SU-DHL-6 (cell line): Measurements from ENCODE around the gene HECW1.

Experiments
- H2AFZ ChIP-seq: fragments of 200-600 bp; sonication (generic); 2 replicates; pipeline ENCODE4 v1.6.1; 2014; ENCODE audit warnings: low read depth, mild to moderate bottlenecking, moderate library complexity, mixed read lengths, antibody characterized with exemption, low read length; ENCODE audit not compliant: severe bottlenecking
- H3F3A ChIP-seq: fragments of 200-600 bp; shearing (Covaris generic); 2 replicates; pipeline ENCODE4 v1.6.0; 2016; ENCODE audit warnings: antibody characterized with exemption, mild to moderate bottlenecking; ENCODE audit not compliant: insufficient read depth
- H3K27ac ChIP-seq: fragments of 200-600 bp; sonication (generic); 2 replicates; pipeline ENCODE4 v1.5.1; 2016; ENCODE audit warnings: low read depth, mild to moderate bottlenecking, low read length, moderate library complexity, mixed read lengths
- H3K27me3 ChIP-seq: fragments of 200-600 bp; sonication (generic), shearing (Covaris generic); 2 replicates; pipeline ENCODE4 v1.6.0; 2014; ENCODE audit warnings: mild to moderate bottlenecking, low read length
- H3K36me3 ChIP-seq: fragments of 200-600 bp; sonication (generic); 2 replicates; pipeline ENCODE4 v1.6.1; 2014; ENCODE audit warnings: mild to moderate bottlenecking, low read length, mixed read lengths
- H3K4me2 ChIP-seq: fragments of 300-600, 200-600 bp; shearing (Covaris generic), sonication (generic); 2 replicates; pipeline ENCODE4 v1.6.0; 2014; ENCODE audit warnings: low read length, low read depth, mild to moderate bottlenecking; ENCODE audit not compliant: poor library complexity, severe bottlenecking
- H3K4me3 ChIP-seq: fragments of 200-600 bp; sonication (generic); 2 replicates; pipeline ENCODE4 v1.5.1; 2014; ENCODE audit warnings: antibody characterized with exemption, low read length, mild to moderate bottlenecking, mixed read lengths; ENCODE audit not compliant: insufficient read depth, poor library complexity, severe bottlenecking
- H3K79me2 ChIP-seq: fragments of 200-600 bp; sonication (generic); 2 replicates; pipeline ENCODE4 v1.6.1; 2014; ENCODE audit warnings: mild to moderate bottlenecking, low read length, moderate library complexity; ENCODE audit not compliant: insufficient read depth
- H3K9ac ChIP-seq: fragments of 200-600 bp; sonication (generic); 2 replicates; pipeline ENCODE4 v1.7.0; 2014; ENCODE audit warnings: mild to moderate bottlenecking, low read length
- H3K9me2 ChIP-seq: fragments of 200-600 bp; sonication (generic); replicated peaks from 2 replicates; pipeline ENCODE4 v1.6.1; 2014; ENCODE audit warnings: low read length; ENCODE audit not compliant: insufficient read depth
- H3K9me3 ChIP-seq: fragments of 200-600 bp; sonication (generic); 2 replicates; pipeline ENCODE4 v1.6.1; 2014; ENCODE audit warnings: low read length, mixed read lengths; ENCODE audit not compliant: insufficient read depth
- H4K20me1 ChIP-seq: fragments of 200-600 bp; sonication (generic); 2 replicates; pipeline ENCODE4 v1.6.1; 2014; ENCODE audit warnings: low read depth, mild to moderate bottlenecking, antibody characterized with exemption, low read length, moderate library complexity, mixed read lengths
- EZH2phosphoT487 ChIP-seq: fragments of 200-600 bp; sonication (generic), shearing (Covaris generic); conservative IDR thresholded peaks from 2 replicates; pipeline ENCODE4 v1.6.1; 2018; ENCODE audit warnings: mild to moderate bottlenecking, antibody characterized with exemption, low read length, moderate library complexity, mixed read lengths
- TF ChIP-seq, protein P1 (sequence below): fragments of 200-600 bp; sonication (generic); IDR thresholded peaks from one replicate; pipeline ENCODE4 v1.5.1; 2017; ENCODE audit warnings: antibody characterized with exemption, mild to moderate bottlenecking, low read length, moderate library complexity; ENCODE audit not compliant: insufficient read depth, poor library complexity, severe bottlenecking

HECW1 gene

GRCh38 chr7:43508461-43508860 lies 396.0 kb downstream of the HECW1 start:
- H4K20me1 ChIP-seq = no peaks in the 10 kb centered on the region
- TF ChIP-seq EZH2phosphoT487 = no peak
- TF ChIP-seq, protein P1, sequence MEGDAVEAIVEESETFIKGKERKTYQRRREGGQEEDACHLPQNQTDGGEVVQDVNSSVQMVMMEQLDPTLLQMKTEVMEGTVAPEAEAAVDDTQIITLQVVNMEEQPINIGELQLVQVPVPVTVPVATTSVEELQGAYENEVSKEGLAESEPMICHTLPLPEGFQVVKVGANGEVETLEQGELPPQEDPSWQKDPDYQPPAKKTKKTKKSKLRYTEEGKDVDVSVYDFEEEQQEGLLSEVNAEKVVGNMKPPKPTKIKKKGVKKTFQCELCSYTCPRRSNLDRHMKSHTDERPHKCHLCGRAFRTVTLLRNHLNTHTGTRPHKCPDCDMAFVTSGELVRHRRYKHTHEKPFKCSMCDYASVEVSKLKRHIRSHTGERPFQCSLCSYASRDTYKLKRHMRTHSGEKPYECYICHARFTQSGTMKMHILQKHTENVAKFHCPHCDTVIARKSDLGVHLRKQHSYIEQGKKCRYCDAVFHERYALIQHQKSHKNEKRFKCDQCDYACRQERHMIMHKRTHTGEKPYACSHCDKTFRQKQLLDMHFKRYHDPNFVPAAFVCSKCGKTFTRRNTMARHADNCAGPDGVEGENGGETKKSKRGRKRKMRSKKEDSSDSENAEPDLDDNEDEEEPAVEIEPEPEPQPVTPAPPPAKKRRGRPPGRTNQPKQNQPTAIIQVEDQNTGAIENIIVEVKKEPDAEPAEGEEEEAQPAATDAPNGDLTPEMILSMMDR = no peak
- H3K9ac ChIP-seq = no peak overlapping the region
- H3K27ac ChIP-seq = no peak overlapping the region
- H3K79me2 ChIP-seq = no peaks in the 10 kb centered on the region
- H3F3A ChIP-seq = no peaks in the 10 kb centered on the region
- H3K27me3 ChIP-seq = no peaks in the 10 kb centered on the region
- H3K4me3 ChIP-seq = no peak overlapping the region
- no peaks in the 10 kb centered on the region for H3K9me3 ChIP-seq
- no peak overlapping the region for H3K4me2 ChIP-seq
- H2AFZ ChIP-seq = no peak overlapping the region
- no peaks in the 10 kb centered on the region for H3K9me2 ChIP-seq
- H3K36me3 ChIP-seq = no peaks in the 10 kb centered on the region

DNA sequence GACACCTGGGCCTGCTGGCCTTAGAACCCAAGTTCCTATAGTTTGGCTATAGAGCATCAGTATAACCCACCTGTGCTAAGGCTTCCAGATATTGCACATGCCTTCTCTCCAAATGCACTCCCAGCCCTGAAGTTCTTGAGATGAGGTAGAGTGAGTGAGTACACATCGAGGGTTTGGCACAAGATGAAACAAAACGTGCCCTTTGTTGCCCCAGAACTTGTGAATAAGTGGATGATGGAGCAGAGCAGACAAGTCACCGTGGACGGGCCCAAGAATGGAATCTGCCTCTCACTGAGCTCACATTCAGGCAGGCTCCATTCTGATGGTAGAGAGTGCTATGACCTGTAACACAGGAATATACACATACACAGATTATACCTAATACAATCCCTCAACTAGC lies 397.5 kb downstream of the HECW1 start:
- no peak overlapping the region for H2AFZ ChIP-seq
- H3K79me2 ChIP-seq = no peaks in the 10 kb centered on the region
- H3K9me3 ChIP-seq = no peaks in the 10 kb centered on the region
- H3K9ac ChIP-seq = no peak overlapping the region
- no peak overlapping the region for H3K27ac ChIP-seq
- no peaks in the 10 kb centered on the region for H3K9me2 ChIP-seq
- no peaks in the 10 kb centered on the region for H3F3A ChIP-seq
- no peak overlapping the region for H3K4me2 ChIP-seq
- H4K20me1 ChIP-seq = no peaks in the 10 kb centered on the region
- no peak for TF ChIP-seq EZH2phosphoT487
- TF ChIP-seq, protein P1 = no peak
- H3K36me3 ChIP-seq = no peaks in the 10 kb centered on the region
- no peaks in the 10 kb centered on the region for H3K27me3 ChIP-seq
- H3K4me3 ChIP-seq = no peak overlapping the region

DNA sequence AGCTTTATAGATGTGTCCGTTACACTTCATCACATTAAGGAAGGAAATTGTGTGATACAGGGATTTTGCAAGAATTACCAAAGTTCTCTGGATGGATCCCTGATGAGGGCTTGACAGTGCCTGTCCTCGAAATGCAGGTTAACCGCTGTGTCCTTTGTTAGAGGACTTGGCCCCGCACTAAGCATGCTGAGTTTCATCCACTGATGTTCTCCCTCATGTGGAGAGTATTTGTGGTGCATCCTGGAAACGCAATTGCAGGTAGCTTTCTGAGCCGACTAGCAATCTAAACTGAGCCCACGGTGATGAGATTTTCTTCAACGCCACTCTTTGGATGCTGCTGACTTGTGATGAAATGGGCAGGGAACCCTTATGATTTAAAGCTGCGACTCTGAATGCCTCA lies 398.6 kb downstream of the HECW1 start:
- no peaks in the 10 kb centered on the region for H3K9me3 ChIP-seq
- no peaks in the 10 kb centered on the region for H3K9me2 ChIP-seq
- no peaks in the 10 kb centered on the region for H4K20me1 ChIP-seq
- no peaks in the 10 kb centered on the region for H3K27me3 ChIP-seq
- no peak overlapping the region for H3K4me2 ChIP-seq
- no peak overlapping the region for H3K9ac ChIP-seq
- no peaks in the 10 kb centered on the region for H3F3A ChIP-seq
- no peaks in the 10 kb centered on the region for H3K36me3 ChIP-seq
- no peak overlapping the region for H2AFZ ChIP-seq
- no peak for TF ChIP-seq EZH2phosphoT487
- TF ChIP-seq, protein P1 = no peak
- H3K4me3 ChIP-seq = no peak overlapping the region
- H3K27ac ChIP-seq = no peak overlapping the region
- no peaks in the 10 kb centered on the region for H3K79me2 ChIP-seq
